ENCODE data around the gene PDE11A. TPM values are rescaled to one million over a fixed set of nuclear protein-coding genes. Genes with fewer than 3 reads are reported as not detected.

The PDE11A gene
- total and polyA plus RNA-seq, 10 donors, result 0.02 to 1.2 (median 0.22) TPM; not detected in 3

DNA sequence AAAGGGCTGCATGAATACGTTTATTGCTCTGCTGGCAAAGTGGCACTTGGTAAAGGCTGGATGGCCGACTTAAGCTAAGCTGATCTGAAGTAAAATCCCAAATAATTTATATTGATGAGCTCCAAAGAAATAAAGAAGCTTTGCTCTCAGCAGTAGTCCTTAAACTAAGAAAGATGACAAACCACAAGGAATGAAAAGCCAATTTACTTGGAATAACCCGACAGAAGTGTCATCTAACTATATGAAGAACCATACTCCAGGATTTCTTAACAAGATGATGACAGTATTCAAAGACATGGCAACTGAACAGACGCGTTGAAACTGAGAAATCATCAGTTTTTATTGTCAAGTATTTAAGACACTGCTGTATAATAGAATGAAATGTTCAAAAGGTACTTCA, 294.1 kb downstream of the PDE11A start:
- no peak for DNase-seq
- peaks cover 0 to 4% (median 0%) of the 10 kb centered on the region in 6 donors for H3K4me1 ChIP-seq

DNA sequence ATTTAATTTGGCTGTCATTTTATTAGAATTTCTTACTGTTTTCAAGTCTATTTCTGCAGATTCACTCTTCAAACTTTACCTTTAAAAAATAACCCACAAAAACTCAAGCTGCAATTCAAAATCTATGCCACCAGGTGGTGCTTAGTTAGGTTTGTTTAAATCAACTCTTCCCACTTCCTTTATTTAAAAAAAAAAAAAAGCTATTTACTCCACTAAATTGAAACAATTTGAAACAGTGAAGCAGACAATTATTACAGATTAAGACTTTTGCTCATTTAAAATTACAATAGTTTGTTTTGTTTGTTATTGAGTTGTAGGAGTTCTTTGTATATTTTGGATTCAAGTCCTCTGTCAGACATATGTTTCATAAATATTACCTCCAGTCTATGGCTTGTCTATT, 300.0 kb downstream of the PDE11A start:
- H3K27me3 ChIP-seq (replicated peaks in 1 of 7), result no peaks in the 10 kb centered on the region
- H3K27ac ChIP-seq, result no peak overlapping the region
- TF ChIP-seq, protein P1, sequence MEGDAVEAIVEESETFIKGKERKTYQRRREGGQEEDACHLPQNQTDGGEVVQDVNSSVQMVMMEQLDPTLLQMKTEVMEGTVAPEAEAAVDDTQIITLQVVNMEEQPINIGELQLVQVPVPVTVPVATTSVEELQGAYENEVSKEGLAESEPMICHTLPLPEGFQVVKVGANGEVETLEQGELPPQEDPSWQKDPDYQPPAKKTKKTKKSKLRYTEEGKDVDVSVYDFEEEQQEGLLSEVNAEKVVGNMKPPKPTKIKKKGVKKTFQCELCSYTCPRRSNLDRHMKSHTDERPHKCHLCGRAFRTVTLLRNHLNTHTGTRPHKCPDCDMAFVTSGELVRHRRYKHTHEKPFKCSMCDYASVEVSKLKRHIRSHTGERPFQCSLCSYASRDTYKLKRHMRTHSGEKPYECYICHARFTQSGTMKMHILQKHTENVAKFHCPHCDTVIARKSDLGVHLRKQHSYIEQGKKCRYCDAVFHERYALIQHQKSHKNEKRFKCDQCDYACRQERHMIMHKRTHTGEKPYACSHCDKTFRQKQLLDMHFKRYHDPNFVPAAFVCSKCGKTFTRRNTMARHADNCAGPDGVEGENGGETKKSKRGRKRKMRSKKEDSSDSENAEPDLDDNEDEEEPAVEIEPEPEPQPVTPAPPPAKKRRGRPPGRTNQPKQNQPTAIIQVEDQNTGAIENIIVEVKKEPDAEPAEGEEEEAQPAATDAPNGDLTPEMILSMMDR (IDR thresholded peaks at IDR 0.05 in 8 of 11, conservative IDR thresholded peaks at IDR 0.05 in 3 of 11), result peak in 8 of 11 experiments; percentile 19 to 54 (median 44)
- no peak for TF ChIP-seq POLR2AphosphoS5 (IDR thresholded peaks at IDR 0.05)
- no peaks in the 10 kb centered on the region for H3K9me3 ChIP-seq
- H3K4me1 ChIP-seq, result no peaks in the 10 kb centered on the region
- intact Hi-C loops (cut with DNase I; ENCODE audit: low total_unique reads), result no loop called here
- no peaks in the 10 kb centered on the region for H3K36me3 ChIP-seq
- no peak for DNase-seq
- H3K4me3 ChIP-seq, result no peak overlapping the region

More for the DNA sequence above, 294.1 kb downstream of the PDE11A start:
- Histone ChIP-seq H3K9me3 (no peaks in the 10 kb centered on the region), H3K36me3 (no peaks in the 10 kb centered on the region), H3K4me3 (no peak overlapping the region), H3K27ac (no peak overlapping the region), H3K27me3 (replicated peaks in 1 of 7) (no peaks in the 10 kb centered on the region)
- TF ChIP-seq, protein P1 (IDR thresholded peaks at IDR 0.05 in 8 of 11, conservative IDR thresholded peaks at IDR 0.05 in 3 of 11), result no peak
- TF ChIP-seq POLR2AphosphoS5 (IDR thresholded peaks at IDR 0.05), result no peak
- TF ChIP-seq POLR2A (IDR thresholded peaks at IDR 0.05), result no peak
- intact Hi-C loops (cut with DNase I; ENCODE audit: low total_unique reads), result no loop called here
- 80 to 96% (median 90%) methylated on average over 5 of the region's 5 CpGs for WGBS, 5 donors

DNA sequence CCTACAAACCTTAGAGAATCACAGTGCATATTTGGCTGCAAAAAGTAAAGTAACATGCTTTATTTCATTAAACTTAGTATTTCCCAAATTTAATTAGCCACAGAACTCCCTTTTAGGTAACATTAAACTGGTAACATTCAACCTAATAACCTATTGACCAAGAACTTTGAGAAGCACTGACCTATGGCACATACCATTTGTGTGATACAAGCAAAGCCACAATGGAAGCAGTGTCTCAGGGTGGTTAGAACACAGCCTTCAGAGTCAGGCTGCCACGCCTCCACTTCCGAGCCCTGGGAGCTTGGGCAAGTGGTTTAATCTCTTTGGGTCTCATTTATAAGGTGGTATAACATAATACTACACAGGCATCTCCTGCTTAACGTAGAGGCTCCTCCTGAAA, 301.4 kb downstream of the PDE11A start:
- no peak for DNase-seq
- Histone ChIP-seq H3K4me3 (no peak overlapping the region), H3K27ac (no peak overlapping the region), H3K27me3 (replicated peaks in 1 of 7) (no peaks in the 10 kb centered on the region), H3K4me1 (no peaks in the 10 kb centered on the region), H3K9me3 (no peaks in the 10 kb centered on the region), H3K36me3 (no peaks in the 10 kb centered on the region)
- 82 to 95% (median 88%) methylated on average over 3 of the region's 3 CpGs for WGBS, 5 donors
- intact Hi-C loops (cut with DNase I; ENCODE audit: low total_unique reads), result no loop called here
- TF ChIP-seq, protein P1 (IDR thresholded peaks at IDR 0.05 in 8 of 11, conservative IDR thresholded peaks at IDR 0.05 in 3 of 11), result no peak
- TF ChIP-seq POLR2A (IDR thresholded peaks at IDR 0.05), result no peak
- TF ChIP-seq POLR2AphosphoS5 (IDR thresholded peaks at IDR 0.05), result no peak

DNA sequence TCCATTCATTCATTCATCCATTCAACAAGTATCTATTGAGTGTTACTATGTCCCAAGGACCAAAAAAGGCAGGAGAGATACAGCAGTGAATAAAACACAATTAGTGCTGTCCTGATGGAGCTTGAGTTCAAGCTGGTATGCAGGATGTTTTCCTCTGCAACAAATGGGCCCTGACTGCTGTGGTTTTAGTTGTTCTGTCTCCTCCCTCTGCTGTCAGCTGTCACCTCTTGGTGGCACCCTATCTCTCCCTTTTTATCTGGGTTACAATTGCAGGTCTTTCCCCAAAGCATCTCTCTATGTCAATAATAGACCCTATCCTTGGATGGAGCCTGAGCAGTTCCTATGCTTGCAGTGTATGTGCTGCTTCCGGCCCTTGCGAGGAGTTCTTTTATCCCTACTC, 304.8 kb downstream of the PDE11A start:
- no peak for TF ChIP-seq POLR2A (IDR thresholded peaks at IDR 0.05)
- TF ChIP-seq POLR2AphosphoS5 (IDR thresholded peaks at IDR 0.05), result no peak
- TF ChIP-seq, protein P1 (IDR thresholded peaks at IDR 0.05 in 8 of 11, conservative IDR thresholded peaks at IDR 0.05 in 3 of 11), result no peak
- intact Hi-C loops (cut with DNase I; ENCODE audit: low total_unique reads), result loop anchor here (10.0 kb wide), 1 partner anchor 423 kb away; no protein-coding TSS in a partner anchor
- Histone ChIP-seq H3K9me3 (no peaks in the 10 kb centered on the region), H3K4me3 (no peak overlapping the region), H3K27me3 (replicated peaks in 1 of 7) (peaks cover 0 to 4% (median 0%) of the 10 kb centered on the region in 7 donors), H3K36me3 (no peaks in the 10 kb centered on the region), H3K4me1 (peaks cover 0 to 12% (median 8%) of the 10 kb centered on the region in 6 donors), H3K27ac (no peak overlapping the region)
- no peak for DNase-seq
- 69 to 100% (median 98%) methylated on average over 2 of the region's 2 CpGs for WGBS, 5 donors
